Neural cell (in vitro differentiated cells): ENCODE results near the gene CPE.

Experiments
- CTCF ChIP-seq: fragments of 450-650 bp; IDR thresholded peaks from 2 replicates; pipeline ENCODE4 v1.5.1; 2014; ENCODE audit warnings: antibody characterized with exemption, mild to moderate bottlenecking, moderate library complexity; ENCODE audit not compliant: poor library complexity, severe bottlenecking
- EP300 ChIP-seq: fragments of 450-650 bp; conservative IDR thresholded peaks from 2 replicates; pipeline ENCODE4 v1.6.1; 2014; ENCODE audit warnings: antibody characterized with exemption, mild to moderate bottlenecking, moderate library complexity; ENCODE audit not compliant: poor library complexity, severe bottlenecking
- EZH2 ChIP-seq: fragments of 200-600, 300-800 bp; shearing (Covaris generic), sonication (generic); IDR thresholded peaks from 2 replicates; pipeline ENCODE4 v1.6.1; 2014; ENCODE audit warnings: antibody characterized with exemption, low read length, borderline replicate concordance, mild to moderate bottlenecking; ENCODE audit not compliant: insufficient read depth, poor library complexity, severe bottlenecking
- MXI1 ChIP-seq: fragments of 450-650 bp; conservative IDR thresholded peaks from 2 replicates; pipeline ENCODE4 v1.6.1; 2014; ENCODE audit warnings: antibody characterized with exemption, mild to moderate bottlenecking; ENCODE audit not compliant: poor library complexity, severe bottlenecking
- POLR2AphosphoS5 ChIP-seq: IDR thresholded peaks from 2 replicates; pipeline ENCODE4 v1.6.1; 2012
- SMC3 ChIP-seq: fragments of 450-650 bp; conservative IDR thresholded peaks from 2 replicates; pipeline ENCODE4 v1.6.1; 2014; ENCODE audit warnings: antibody characterized with exemption, mild to moderate bottlenecking, moderate library complexity; ENCODE audit not compliant: poor library complexity

DNA sequence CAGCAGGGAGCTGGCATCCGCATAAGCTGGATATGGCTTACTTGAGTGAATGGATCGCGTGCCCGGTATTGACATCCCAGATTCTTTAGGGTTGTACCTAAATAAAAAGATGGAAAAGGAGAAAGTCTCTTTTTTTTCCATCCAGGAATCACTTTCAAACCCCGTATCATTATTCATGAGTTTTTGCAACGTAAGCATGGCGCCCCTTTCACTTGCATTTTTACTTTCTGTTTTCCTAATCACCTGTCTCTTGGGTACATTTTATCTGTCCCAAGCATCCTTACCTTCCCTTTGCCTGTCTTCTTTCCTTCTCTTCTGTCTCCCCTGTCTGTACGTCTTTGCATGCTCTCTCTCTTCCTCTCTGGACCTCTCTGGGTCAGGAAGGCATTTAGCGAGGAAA is 128.6 kb downstream of the CPE start:
- TF ChIP-seq CTCF (no peak), EP300 (no peak), POLR2AphosphoS5 (no peak), SMC3 (no peak), EZH2 (no peak), MXI1 (no peak)
